Right ventricle myocardium superior (tissue), 1 donor: ENCODE results near the gene CACNA1G. TPM values are rescaled to one million over a fixed set of nuclear protein-coding genes. Genes with fewer than 3 reads are reported as not detected.

ENCODE experiments used
- ATAC-seq: fragments of 200-7000 bp; cut with Tn5 transposase; one replicate; pipeline ENCODE4 v1.9.1; 2020; ENCODE audit warnings: mild to moderate bottlenecking; ENCODE audit not compliant: poor library complexity
- DNase-seq: peaks from one replicate; pipeline ENCODE4 v3.0.0-alpha.2; 2020
- intact Hi-C: fragments of 100-400 bp; cut with DNase I; formaldehyde crosslinking; loops from one replicate; pipeline ENCODE4 v1.11.2; 2022
- total RNA-seq: library from RNA; stranded (reverse); fragmentation: NEBNext Ultra II Directional; extraction: Animal tissue kit (Norgen Biotek cat#: 25700); gene quantifications from one replicate; pipeline ENCODE4 v1.2.1, GENCODE V29; 2021
- donor health status: DM: no; HTN: yes; CAD: no; lungs with severe emphysema.

The CACNA1G gene
- total RNA-seq, 1 donor from 2014 or later: 0.24 TPM

GRCh38 chr17:50531428-50532025 lies 29.0 kb upstream of the CACNA1G start:
- intact Hi-C loops: no loop called here
- ATAC-seq (no peak), DNase-seq (no peak)

GRCh38 chr17:50532452-50533024 lies 28.0 kb upstream of the CACNA1G start, which contains the start of gene EPN3:
TSS of gene EPN3 (plus strand) at chr17:50532735. CDS start at chr17:50536557, 3,822 bp downstream.
- DNase-seq (no peak), ATAC-seq (peak; percentile 46)
- intact Hi-C loops: no loop called here

GRCh38 chr17:50533185-50533584 lies 27.3 kb upstream of the CACNA1G start:
- DNase-seq (no peak), ATAC-seq (peak; percentile 33)
- intact Hi-C loops: no loop called here

- intact Hi-C loops: no loop called here
- ATAC-seq: peak; percentile 84
- peak; percentile 89 for DNase-seq
Measured at GRCh38 chr17:50533720-50534148, 26.8 kb upstream of the CACNA1G start.

GRCh38 chr17:50534222-50534978 lies 26.1 kb upstream of the CACNA1G start:
- peak; percentile 56 for ATAC-seq

GRCh38 chr17:50534979-50535326 lies 25.6 kb upstream of the CACNA1G start:
- ATAC-seq: no peak
- DNase-seq: no peak
- intact Hi-C loops: no loop called here

More at GRCh38 chr17:50534222-50534978, 26.1 kb upstream of the CACNA1G start:
- no peak for DNase-seq
- intact Hi-C loops: no loop called here

- intact Hi-C loops: no loop called here
- no peak for DNase-seq
- no peak for ATAC-seq
Measured at GRCh38 chr17:50535407-50535806, 25.1 kb upstream of the CACNA1G start.

- intact Hi-C loops: no loop called here
- DNase-seq (peak; percentile 41), ATAC-seq (no peak)
Measured at GRCh38 chr17:50536683-50537646, 23.6 kb upstream of the CACNA1G start.

GRCh38 chr17:50537721-50538548 lies 22.6 kb upstream of the CACNA1G start:
- DNase-seq (no peak), ATAC-seq (no peak)
- intact Hi-C loops: no loop called here

- DNase-seq (no peak), ATAC-seq (no peak)
- intact Hi-C loops: no loop called here
Measured at GRCh38 chr17:50538549-50539410, 21.7 kb upstream of the CACNA1G start.

GRCh38 chr17:50539762-50540559 lies 20.6 kb upstream of the CACNA1G start:
- ATAC-seq (no peak), DNase-seq (no peak)
- intact Hi-C loops: loop anchor here (10.0 kb wide), 1 partner anchor 305 kb away; no protein-coding TSS in a partner anchor

- intact Hi-C loops: loop anchor here (10.0 kb wide), 1 partner anchor 304 kb away; no protein-coding TSS in a partner anchor
- ATAC-seq (no peak), DNase-seq (no peak)
Measured at GRCh38 chr17:50540560-50541401, 19.7 kb upstream of the CACNA1G start.

GRCh38 chr17:50541402-50541715 lies 19.2 kb upstream of the CACNA1G start:
- no peak for ATAC-seq
- DNase-seq: no peak
- intact Hi-C loops: loop anchor here (10.0 kb wide), 1 partner anchor 303 kb away; no protein-coding TSS in a partner anchor

- ATAC-seq: peak; percentile 94
- peak; percentile 93 for DNase-seq
- intact Hi-C loops: loop anchor here (10.0 kb wide), 1 partner anchor 303 kb away; no protein-coding TSS in a partner anchor
Measured at GRCh38 chr17:50541716-50542688, 18.5 kb upstream of the CACNA1G start.
